Ishikawa (cell line): ENCODE measurements around the gene MCOLN3.

Experiments
- CEBPB ChIP-seq: IDR thresholded peaks from 2 replicates; pipeline ENCODE4 v1.6.1; 2012
- CREB1 ChIP-seq: IDR thresholded peaks from 2 replicates; pipeline ENCODE4 v1.6.1; 2012; ENCODE audit warnings: low read depth
- FOXM1 ChIP-seq: IDR thresholded peaks from 2 replicates; pipeline ENCODE4 v1.6.1; 2012; ENCODE audit warnings: low read depth, borderline replicate concordance
- MAX ChIP-seq: IDR thresholded peaks from 2 replicates; pipeline ENCODE4 v1.6.1; 2012
- TCF12 ChIP-seq: IDR thresholded peaks from 2 replicates; pipeline ENCODE4 v1.6.1; 2012; ENCODE audit warnings: low read depth
- TEAD4 ChIP-seq: IDR thresholded peaks from 2 replicates; pipeline ENCODE4 v1.6.1; 2012
- USF1 ChIP-seq: IDR thresholded peaks from 2 replicates; pipeline ENCODE4 v1.6.1; 2012
- YY1 ChIP-seq: IDR thresholded peaks from 2 replicates; pipeline ENCODE4 v1.6.1; 2012; ENCODE audit warnings: low read depth

GRCh38 chr1:84985365-84985764 is 62.9 kb downstream of the MCOLN3 start:
- TF ChIP-seq TCF12, result no peak
- TF ChIP-seq MAX, result no peak
- TF ChIP-seq USF1, result no peak
- TF ChIP-seq FOXM1, result no peak
- TF ChIP-seq CREB1, result no peak
- TF ChIP-seq YY1, result no peak
- no peak for TF ChIP-seq CEBPB
- TF ChIP-seq TEAD4, result no peak
